PFSK-1 (cell line): ENCODE measurements around the gene IL10RA.

Experiments
- FOXP2 ChIP-seq: optimal IDR thresholded peaks from 2 replicates; pipeline ENCODE3; 2011; ENCODE audit warnings: borderline replicate concordance, control low read depth, inconsistent platforms; ENCODE audit not compliant: insufficient read depth; ENCODE audit errors: extremely low read length, extremely low read depth
- POLR2AphosphoS5 ChIP-seq: IDR thresholded peaks from 2 replicates; pipeline ENCODE4 v1.6.1; 2012; ENCODE audit warnings: low read depth, mild to moderate bottlenecking, control low read depth, low read length, moderate library complexity
- SIN3A ChIP-seq: IDR thresholded peaks from 2 replicates; pipeline ENCODE4 v1.6.1; 2012; ENCODE audit warnings: mild to moderate bottlenecking, low read length, moderate library complexity, borderline replicate concordance; ENCODE audit not compliant: insufficient read depth
- TAF1 ChIP-seq: IDR thresholded peaks from 2 replicates; pipeline ENCODE4 v1.6.1; 2012; ENCODE audit warnings: low read length, control low read depth, borderline replicate concordance; ENCODE audit not compliant: insufficient read depth
- TF ChIP-seq, protein P1 (sequence below), 2 experiments: IDR thresholded peaks; 2 replicates each; pipeline versions ENCODE4 v1.6.1 to v1.8.0; 2011 to 2012; ENCODE audit warnings: low read depth in 2 of 2, low read length in 2 of 2, control low read depth in 1 of 2, inconsistent platforms in 1 of 2, mild to moderate bottlenecking in 1 of 2, moderate library complexity in 1 of 2; ENCODE audit not compliant: insufficient read depth in 1 of 2

IL10RA gene

DNA sequence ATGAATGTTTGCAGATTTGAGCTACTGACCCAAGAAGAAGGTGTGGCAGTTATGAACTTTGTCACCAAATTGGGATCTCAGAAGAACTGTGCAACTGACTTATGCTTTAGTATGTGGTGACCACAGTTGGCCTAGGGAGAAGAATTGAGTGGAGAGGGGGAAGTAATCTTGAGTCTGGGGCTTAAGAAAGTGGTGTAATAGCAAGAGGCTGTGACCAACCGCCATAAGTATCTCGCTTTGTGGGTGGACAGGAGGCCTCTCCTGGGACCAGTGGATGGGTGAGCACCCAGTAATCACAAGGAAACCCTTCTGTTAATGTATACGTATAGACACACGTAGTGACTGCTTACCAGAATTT, 12.7 kb upstream of the IL10RA start:
- TF ChIP-seq TAF1, result no peak
- TF ChIP-seq FOXP2, result no peak
- TF ChIP-seq, protein P1, sequence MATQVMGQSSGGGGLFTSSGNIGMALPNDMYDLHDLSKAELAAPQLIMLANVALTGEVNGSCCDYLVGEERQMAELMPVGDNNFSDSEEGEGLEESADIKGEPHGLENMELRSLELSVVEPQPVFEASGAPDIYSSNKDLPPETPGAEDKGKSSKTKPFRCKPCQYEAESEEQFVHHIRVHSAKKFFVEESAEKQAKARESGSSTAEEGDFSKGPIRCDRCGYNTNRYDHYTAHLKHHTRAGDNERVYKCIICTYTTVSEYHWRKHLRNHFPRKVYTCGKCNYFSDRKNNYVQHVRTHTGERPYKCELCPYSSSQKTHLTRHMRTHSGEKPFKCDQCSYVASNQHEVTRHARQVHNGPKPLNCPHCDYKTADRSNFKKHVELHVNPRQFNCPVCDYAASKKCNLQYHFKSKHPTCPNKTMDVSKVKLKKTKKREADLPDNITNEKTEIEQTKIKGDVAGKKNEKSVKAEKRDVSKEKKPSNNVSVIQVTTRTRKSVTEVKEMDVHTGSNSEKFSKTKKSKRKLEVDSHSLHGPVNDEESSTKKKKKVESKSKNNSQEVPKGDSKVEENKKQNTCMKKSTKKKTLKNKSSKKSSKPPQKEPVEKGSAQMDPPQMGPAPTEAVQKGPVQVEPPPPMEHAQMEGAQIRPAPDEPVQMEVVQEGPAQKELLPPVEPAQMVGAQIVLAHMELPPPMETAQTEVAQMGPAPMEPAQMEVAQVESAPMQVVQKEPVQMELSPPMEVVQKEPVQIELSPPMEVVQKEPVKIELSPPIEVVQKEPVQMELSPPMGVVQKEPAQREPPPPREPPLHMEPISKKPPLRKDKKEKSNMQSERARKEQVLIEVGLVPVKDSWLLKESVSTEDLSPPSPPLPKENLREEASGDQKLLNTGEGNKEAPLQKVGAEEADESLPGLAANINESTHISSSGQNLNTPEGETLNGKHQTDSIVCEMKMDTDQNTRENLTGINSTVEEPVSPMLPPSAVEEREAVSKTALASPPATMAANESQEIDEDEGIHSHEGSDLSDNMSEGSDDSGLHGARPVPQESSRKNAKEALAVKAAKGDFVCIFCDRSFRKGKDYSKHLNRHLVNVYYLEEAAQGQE (IDR thresholded peaks at IDR 0.05; ENCODE audit: insufficient read depth in 1 of 2, low read depth in 2 of 2, low read length in 2 of 2), result no peak
- no peak for TF ChIP-seq POLR2AphosphoS5
- TF ChIP-seq SIN3A, result no peak

DNA sequence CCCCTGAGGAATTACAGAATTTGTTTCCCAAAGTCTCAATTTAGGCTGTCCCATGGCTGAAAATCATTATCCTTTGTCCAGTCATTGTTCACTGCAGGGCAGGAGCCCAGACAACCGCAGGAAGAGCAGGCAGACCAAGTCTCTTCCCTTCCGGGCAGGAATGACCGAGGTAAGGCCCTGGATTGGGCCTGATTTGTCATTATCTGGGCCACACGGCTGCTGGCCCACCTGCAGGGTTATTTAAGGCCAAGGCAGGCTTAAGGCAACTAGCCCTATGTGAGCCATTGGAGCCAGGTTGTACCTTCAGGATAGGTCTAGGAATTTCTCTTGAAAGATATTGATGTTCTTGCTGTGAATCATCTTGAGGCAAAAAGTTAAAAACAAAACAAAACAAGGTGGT, 9.7 kb upstream of the IL10RA start:
- TF ChIP-seq TAF1 (no peak), POLR2AphosphoS5 (no peak)
- TF ChIP-seq, protein P1 (IDR thresholded peaks at IDR 0.05; ENCODE audit: insufficient read depth in 1 of 2, low read depth in 2 of 2, low read length in 2 of 2), result no peak

DNA sequence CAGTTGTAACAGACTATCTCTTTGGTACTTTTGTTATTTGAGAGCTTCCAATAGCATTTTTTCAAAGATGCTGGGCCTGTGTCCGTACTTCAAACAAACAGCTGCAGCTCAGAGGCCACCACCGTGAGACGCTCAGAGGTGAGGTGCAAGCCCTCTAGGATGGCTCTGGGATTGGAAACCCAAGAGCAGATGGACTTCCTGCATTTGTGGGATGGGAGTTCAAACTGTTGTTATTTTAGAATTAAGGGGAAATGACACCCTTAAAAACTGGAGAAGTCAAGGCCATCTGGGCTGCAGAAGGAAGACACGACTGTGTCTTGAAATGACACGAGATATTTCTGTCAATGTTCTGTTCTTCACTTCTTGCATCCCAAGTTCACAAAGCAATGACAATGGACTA, 9.2 kb upstream of the IL10RA start:
- TF ChIP-seq POLR2AphosphoS5, result no peak

DNA sequence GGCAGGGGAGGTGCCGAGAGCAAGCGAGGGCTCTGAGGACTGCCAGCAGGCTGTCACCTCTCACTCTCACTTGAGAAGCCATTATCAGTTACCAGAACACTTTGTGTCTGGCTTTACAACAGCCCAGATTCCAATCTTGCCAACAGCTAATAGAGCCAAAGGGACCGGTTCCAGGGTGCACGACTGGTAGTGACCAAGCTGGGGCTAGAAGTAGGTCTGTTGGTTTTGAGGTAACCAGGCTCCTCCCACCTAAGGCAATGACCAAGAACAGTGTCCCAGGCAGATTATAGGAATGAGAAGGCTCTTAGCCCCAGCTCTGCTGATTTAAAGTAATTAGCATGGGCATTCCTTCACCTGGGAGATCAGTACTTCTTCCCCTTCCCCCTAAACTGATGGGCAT, 7.2 kb upstream of the IL10RA start:
- TF ChIP-seq POLR2AphosphoS5 (no peak), FOXP2 (no peak), TAF1 (no peak), SIN3A (no peak)
- TF ChIP-seq, protein P1 (IDR thresholded peaks at IDR 0.05; ENCODE audit: insufficient read depth in 1 of 2, low read depth in 2 of 2, low read length in 2 of 2), result no peak

DNA sequence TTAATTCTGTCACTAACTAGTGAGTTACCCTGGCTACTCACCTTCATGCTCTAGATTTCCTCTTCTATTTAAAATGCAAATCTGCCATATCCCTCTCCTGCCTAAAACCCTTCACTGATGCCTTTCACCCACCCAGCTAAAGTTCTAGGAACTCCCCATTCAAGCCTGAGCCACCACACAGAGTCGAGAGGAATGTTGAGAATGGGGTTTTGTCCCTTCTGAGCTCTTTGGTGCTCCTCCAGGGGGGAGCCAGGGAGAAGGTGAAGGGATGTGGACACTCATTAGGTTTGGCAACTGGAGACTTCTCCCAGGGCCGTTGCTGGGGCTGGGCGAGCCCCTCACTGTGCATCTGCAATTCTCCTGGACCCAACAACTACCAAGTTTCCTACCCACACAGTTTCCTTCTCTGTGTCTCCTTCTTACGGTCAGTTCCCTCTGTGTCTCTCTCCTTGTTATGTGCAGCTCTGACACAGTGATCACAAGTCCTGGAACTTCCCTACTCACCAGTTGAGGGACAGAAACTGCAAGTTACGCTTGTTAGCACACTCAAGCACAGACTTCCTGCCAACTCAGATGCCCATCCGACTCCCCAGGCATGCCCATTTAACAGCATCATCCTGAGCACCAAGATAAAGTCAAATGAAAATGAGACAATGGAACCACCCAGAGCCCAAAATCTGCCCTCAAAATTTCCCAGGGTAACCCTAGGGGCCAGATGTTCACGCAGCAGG, 6.5 kb upstream of the IL10RA start:
- TF ChIP-seq, protein P1 (IDR thresholded peaks at IDR 0.05; ENCODE audit: insufficient read depth in 1 of 2, low read depth in 2 of 2, low read length in 2 of 2), result no peak
- TF ChIP-seq POLR2AphosphoS5 (no peak), TAF1 (no peak), FOXP2 (no peak)
